Activated CD8-positive, alpha-beta memory T cell treated with anti-CD3 and anti-CD28 coated beads for 48 hours (primary cell): ENCODE measurements around the gene MBLAC1.

Source experiments
- DNase-seq, 3 experiments: peaks; one replicate each; pipeline ENCODE4 v3.0.0-alpha.2; 2020; ENCODE audit warnings: low read depth in 2 of 3, low spot score in 2 of 3

Gene MBLAC1

DNA sequence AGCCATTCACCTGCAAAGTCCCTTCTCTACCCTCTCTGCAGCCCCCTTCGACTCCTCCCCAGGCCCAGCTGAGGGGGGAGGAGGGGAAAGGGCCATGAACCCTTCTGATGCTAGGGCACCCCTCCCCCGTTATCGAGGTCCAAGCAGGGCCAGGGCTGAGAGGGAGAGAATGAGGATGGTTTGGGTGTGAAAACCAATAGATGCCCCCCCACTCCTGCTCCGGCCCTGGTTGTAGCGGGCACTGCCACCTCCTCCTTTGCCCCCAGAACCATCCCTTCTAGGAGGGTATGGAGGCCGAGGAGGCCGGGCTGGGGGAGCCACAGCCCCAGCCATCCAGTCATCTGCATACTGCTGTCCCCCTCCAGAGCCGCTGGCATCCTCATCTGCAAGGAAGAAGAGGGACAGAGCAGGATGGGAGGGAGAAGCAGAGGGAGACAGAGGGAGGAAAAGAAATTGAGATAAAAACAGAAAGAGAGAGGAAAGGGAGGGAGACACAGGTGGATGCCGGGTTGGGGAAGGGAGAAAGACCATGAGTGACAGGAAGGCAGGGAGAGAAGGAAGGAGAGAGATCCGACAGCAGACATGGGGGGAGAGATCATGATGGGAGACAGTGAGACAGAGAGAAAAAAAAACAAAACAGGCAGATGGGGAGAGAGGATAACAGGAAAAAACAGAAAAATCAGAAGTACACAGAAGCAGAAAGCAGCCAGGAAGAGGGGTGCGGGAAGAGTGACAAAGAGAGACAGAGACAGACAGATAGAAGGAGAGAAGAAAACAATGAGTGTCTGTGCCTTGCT, 43.5 kb downstream of the MBLAC1 start:
- DNase-seq = no peak

DNA sequence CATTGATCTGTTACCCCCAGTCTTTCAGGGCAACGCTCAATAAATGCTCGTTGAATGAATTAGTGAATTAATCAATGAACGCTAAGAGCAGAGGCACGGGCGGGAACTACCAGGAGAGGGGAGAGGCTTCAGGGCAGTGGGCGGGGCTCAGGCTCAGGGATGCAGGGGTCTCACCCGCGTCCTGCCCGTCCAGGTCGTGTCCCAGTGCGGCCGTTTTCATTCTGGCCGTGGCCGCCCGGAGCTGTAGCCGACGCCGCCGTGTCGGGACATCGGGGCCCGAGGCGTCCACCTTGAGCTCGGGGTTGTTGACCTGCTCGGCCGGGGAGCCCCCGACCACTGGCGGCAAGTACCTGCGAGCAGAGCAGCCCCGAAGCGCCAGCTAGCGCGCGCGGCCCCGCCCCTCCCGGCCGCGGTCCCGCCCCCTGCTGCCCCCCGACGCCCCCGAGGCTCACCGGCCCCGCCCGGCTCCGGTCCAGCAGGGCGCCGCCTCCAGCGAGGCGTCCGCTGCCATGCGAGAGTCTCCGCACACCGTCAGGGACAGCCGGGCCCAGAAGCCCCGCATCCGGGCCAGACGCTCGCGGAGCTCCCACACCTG, 44.4 kb downstream of the MBLAC1 start:
- DNase-seq = no peak

DNA sequence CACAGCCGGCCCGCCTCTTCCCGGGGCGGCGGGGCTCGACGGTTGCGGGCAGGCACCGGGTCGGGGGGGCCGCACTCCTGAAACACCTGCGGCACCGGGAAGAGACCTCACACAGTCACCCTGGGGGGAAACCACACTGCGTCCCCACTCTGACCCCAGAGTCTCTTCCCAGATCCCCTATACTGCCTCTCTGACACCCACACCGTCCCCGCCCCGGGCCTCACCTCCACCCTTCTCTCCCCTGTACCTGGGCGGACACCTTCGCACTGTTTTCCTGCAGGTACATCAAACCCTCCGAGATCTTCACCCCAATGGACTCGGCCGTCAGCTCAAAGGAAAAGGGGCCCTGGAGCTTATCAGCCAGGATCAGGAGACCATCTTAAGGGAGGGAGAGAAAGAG, 45.1 kb downstream of the MBLAC1 start:
- no peak for DNase-seq

DNA sequence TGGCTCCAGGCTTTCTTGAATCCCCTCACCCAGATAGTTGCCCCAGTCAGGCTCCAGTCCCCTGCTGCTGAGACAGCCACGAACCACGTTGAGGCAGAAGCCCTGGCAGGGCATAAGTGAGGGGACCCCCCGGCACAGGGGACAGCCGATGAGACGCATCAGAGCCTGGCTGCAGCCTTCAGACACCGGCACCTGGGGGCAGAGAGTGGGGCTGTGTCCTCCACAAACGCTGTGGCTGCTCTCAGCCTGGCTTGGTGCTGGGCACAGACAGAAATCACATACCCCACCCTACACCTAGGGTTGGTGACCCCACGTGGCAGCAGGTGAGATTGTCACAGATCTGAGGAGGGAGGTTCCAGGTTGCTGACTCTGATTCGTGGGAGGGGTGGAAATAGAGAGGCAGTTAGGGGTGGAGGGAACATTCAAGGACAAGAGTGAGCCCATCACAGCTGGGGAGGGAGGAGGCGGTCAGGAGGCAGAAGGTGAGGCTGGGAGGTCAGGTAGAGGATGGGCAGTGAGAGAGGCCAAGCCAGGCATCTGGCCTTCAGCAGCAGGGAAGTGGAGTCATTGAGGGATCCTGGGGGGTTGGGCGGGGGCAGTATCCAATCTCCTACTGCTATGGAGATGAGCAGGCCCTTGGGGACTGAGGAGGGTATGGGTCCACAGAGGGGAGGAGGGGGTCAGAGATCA, 47.2 kb downstream of the MBLAC1 start:
- no peak for DNase-seq

DNA sequence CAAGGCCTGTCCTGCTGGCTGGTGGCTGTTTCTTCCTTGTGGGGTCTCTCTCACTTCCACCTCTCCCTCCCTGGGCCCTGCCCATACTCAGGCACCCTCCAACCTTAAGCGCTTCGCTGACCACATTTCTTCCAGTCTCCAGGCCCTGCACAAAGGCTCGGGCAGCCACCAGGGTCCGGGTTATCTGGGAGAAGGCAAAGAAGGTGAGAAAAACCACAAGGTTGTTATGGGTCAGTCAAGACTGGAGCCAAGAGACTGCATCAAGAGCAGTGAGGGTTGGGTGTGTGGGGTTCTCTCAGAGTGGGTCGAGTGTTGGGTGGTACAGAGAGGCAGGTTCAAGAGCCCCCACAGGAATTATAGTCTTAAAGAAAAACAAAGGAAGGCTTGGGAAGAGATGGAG, 47.8 kb downstream of the MBLAC1 start:
- no peak for DNase-seq

DNA sequence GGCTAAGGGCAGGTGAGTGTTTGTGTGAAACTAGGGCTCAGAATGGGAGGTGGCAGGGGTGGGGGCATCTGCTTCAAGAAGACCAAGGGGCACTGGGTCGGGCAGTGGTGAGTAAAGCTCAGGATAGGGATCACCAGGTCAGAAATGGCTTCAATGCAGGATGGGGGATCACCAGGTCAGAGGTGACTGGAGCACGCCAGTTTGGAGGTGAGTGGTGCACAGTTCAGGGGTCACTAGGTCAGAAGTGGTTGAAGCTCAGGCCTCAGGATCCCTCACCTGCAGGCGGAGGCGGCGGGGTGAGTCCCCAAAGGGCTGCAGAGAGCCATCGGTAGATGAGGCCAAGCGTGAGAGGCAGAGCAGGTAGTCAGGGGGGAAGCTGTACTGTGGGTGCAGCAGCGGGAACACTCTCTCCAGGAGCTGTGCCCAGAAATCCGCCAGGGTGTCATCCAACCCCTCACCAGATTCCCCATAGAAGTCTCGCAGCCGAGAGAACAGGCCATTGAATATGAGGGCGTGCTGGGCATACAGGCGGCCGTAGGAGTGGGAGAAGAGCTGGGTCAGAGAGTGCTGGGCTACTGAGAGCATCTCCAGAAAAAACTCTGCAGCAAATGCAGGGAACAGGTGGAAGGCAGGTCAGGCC, 48.6 kb downstream of the MBLAC1 start:
- DNase-seq = no peak

DNA sequence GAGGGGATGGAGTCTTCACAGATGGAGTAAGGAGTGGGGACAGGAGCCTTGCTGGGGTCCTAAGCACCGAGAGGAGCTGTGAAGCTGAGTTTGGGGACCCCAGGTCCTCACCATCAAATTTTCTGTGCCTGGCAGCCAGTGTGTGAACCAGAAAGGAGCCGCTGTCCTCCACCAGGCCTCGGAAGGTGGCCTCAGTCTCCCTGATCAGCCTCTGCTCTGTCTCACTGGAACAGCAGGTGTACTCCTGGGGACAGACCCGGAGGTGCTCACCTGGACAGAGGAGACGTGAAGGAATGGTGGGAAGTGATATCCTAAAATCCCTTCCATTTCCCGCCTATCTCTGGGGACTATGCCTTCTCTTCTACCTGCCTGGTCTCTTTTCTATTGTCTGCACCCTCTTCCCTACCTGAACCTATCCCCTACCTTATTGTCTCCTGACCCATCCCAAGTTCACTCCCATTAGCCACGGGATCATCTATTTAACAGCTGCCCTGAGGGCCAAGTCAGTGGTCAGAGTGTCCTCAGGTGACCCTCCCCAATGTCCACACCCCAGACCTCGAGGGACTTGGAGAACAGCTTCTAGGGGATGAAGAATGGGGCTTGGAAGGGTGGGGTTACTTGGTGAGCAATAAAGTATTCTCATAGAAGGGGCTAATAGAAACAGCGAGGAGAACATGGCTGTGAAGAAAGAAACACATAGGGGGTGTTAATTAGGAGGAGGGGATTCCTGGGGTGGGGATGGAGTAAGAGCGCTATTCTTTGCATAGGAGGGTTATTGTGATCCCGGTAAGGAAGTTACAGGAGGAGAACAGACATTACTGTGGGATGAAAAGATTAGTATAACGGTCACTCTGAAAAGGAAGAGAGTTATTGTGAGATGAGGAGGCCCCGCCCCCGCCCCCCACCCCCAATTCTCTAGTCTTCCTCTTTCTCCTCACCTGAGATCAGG, 49.6 kb downstream of the MBLAC1 start:
- no peak for DNase-seq

DNA sequence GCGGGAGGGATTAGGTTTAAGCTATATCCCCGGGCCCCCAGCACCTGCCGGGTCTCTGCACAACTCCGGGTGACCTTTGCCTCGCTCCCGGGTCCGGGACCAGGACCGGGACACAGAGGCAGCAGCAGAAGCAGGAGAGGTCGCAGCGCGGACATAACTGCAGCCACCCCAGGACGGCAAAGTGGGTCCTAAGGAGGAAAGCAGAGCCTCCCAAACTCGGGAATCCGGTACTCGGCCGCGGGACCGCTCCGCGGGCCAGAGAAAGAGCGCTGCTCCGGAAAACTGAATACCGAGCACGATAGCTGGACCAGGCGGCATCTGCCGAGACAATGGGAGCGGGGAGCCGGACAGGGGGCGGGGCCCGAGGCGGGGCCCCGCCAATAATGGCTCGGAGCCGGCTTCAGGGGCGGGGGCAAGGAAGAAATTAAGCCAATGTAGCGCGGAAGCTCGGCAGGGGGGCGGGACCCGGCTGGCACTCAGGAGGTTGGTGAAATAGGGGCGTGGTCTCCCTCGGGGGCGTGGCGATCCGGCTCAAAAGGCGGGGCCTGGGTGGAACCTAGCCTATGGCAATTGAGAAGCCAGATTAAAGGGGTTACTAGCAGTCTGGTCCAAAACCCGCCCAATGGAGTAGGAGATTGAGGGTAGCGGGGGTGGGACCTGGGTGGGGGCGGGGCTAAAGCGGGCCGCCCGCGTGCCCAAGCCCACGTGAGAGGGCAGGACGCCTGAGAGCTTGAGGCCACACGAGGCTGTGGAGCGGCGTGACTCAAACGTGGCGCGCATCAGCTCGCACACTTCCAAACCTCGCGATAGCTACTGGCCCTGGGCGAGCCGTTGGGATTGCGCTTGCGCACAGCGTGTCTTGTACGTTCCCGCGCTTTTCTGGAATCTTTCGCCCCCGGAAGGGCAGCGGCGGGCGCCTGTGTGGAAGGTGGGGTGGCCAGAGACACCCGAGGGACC, 50.6 kb downstream of the MBLAC1 start, which contains the start of the genes GPC2 and STAG3:
TSS of gene GPC2 (minus strand) at position 337 of the 957 bp plus-strand sequence. CDS start at position 155, 182 bp downstream.
TSS of gene STAG3 (plus strand) at position 874 of the 957 bp plus-strand sequence. CDS start 2,639 bp downstream, outside the sequence.
- peak; percentile 89 to 96 (median 96) for DNase-seq
